NCI-H187 treated with DMSO at 0.1 percent for 48 hours (cell line): ENCODE results near the gene TIAM1.

Experiments used
- DNase-seq: peaks from one replicate; lab custom pipeline; 2025; lab: John Stamatoyannopoulos, UW

TIAM1 gene

GRCh38 chr21:31332525-31332924 is 11.5 kb downstream of the TIAM1 start:
- DNase-seq = no peak

DNA sequence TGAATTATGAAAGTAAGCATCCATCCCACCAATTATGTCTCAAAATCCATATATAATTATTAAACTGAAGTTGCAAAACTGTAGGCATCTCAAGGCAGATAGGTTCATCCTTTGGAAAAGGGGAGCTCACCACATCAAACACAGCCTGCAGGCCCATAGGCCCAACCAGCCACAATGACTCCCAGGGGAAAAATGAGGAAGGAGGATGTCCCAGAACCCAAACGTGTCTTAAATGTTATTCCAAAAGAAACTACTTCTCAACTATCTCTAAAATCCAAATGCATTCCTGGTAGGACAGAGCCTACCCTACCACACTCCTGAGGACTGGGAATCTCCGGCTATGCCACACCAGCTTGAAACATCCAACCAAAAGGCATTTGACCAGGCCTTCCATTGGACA is 12.8 kb downstream of the TIAM1 start:
- DNase-seq = no peak

GRCh38 chr21:31330144-31330483 is 13.9 kb downstream of the TIAM1 start:
- no peak for DNase-seq

DNA sequence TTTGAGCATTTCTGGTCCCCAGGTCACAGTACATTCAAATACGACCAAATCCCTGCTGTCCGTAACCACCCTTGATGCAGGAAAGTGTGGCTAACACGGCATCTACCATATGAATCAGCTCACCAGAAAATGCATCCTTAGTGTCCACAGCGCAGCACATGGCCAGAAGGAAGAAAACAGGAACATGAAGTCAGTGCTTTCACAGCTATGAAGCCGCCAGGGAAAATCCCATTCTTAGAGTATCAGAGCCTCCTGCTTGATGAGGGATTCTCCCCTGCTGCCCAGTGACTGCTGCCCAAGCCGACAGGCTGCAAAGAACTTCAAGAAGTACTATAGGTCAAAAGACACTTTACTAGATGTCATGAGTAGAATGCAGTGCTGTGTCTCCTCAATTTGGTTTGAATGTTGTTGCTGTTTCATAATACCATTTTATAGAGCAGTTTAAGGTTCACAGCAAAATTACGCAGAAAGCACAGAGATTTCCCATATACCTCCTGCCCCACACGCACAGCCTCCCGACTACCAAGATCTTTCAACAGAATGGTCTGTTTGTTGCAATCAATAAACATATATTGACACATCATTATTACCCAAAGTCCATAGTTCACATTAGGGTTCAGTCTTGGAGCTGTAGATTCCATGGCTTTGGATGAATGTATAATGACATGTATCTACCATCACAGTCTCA is 14.5 kb downstream of the TIAM1 start:
- DNase-seq = no peak

GRCh38 chr21:31326522-31327242 is 17.4 kb downstream of the TIAM1 start:
- no peak for DNase-seq

DNA sequence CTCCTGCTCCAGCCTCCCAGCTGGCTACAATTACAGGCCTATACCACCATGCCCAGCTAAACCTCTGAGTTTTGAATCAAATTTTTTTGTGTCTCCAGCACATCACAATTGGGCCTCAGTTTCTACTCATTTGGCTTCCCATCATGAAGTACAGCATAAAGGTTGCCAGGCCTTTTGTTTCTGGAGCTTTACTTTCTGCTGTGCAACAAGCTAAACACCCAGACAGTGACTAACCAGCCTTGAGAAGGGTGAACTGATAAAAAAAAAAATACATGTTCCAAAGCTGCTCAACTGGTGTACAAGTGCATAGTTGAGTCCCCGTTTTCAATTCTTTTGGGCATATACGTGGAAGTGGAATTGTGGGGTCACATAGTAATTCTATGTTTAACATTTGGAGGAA is 25.1 kb downstream of the TIAM1 start:
- DNase-seq = no peak

- no peak for DNase-seq
Measured at GRCh38 chr21:31317688-31318087, 26.4 kb downstream of the TIAM1 start.

GRCh38 chr21:31316488-31317169 is 27.4 kb downstream of the TIAM1 start:
- DNase-seq = no peak

DNA sequence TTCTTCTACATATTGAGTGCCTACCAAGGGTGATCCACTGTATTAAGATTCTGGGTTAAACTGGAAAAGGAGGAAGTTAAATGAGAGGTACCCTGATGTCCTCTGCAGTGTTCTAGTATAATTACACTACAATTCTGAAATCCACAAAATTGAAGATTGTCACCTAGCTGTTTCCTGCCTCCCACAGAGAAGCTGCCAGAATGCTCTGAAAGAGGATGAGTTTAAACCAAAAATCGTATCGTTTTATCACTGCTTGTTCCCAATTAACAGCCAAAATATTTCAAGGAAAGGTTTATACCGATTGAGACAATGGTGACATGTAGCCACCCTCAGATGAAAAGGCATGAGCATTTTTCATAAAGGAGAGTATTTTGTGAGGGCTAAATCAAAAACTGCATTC is 28.0 kb downstream of the TIAM1 start:
- no peak for DNase-seq

- no peak for DNase-seq
Measured at GRCh38 chr21:31310750-31311149, 33.3 kb downstream of the TIAM1 start.

GRCh38 chr21:31308584-31308983 is 35.5 kb downstream of the TIAM1 start:
- no peak for DNase-seq

- no peak for DNase-seq
Measured at GRCh38 chr21:31305888-31306287, 38.2 kb downstream of the TIAM1 start.

- no peak for DNase-seq
Measured at GRCh38 chr21:31299291-31300147, 44.5 kb downstream of the TIAM1 start.

DNA sequence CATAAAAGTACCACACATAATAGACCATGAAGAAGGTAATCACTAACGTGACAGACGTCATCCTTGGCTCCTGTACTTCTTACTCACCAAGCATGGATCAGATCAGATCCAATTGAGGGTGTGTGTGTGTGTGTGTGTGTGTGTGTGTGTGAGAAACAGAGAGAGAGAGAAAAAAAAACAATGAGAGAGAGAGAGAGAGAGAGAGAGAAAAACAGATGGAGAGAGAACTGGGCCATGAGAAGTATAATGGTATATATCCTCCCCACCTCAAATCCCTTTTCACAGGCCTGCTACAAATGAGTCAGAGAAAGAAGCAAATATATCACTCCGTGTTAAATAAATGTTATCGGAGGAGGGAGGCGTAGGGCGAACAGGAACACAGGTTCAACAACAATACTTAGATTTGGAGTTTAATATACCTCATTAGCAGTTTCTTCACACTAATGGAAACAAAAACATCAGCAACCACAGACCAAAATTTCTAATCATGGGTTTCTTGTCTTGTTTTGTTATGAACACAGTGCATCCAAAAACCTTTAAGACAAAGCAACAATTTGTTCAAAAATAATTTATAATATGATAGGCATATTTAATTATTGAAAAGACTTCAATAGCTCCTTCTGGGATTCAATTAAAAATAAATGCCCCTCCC is 45.3 kb downstream of the TIAM1 start:
- no peak for DNase-seq

GRCh38 chr21:31297806-31298205 is 46.3 kb downstream of the TIAM1 start:
- DNase-seq = no peak

GRCh38 chr21:31295676-31296075 is 48.4 kb downstream of the TIAM1 start:
- no peak for DNase-seq

DNA sequence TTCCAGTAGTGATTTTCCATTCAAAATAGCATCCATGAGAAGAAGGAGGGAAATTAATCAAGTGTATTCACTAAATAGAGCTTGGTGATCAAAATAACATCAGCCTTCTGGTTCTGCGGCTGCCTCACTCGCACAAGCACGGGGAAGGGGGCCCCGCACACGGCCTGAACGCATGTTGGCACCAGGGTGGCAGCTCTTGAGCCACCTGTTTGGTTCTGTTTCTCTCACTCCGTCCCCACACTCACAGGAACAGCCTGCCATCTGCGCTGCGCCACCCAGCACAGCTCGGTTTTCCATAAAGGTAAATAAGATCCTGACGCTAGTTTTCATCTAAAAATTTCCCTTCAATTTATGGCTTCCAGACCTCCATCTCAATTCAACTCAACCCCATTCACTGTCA is 49.4 kb downstream of the TIAM1 start:
- DNase-seq = no peak

GRCh38 chr21:31293986-31294385 is 50.1 kb downstream of the TIAM1 start:
- no peak for DNase-seq

DNA sequence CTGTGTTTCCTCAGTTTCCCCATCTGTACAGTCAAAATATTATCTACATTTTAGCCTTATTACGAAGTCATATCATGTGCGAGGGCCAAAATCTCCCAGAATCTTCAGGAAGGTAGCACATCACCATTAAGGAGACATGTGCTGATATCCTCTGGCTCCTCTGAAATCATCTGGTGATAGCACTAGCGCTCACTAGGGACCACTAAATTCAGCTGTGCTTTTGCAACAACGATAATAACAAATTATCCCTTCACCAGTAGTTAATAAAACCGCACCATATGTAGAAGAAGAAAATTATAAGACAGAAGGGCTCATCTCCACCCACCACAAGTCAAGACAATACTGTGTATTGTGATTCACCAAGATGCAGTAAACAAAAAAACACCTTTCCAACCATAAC is 53.3 kb downstream of the TIAM1 start:
- DNase-seq = no peak

DNA sequence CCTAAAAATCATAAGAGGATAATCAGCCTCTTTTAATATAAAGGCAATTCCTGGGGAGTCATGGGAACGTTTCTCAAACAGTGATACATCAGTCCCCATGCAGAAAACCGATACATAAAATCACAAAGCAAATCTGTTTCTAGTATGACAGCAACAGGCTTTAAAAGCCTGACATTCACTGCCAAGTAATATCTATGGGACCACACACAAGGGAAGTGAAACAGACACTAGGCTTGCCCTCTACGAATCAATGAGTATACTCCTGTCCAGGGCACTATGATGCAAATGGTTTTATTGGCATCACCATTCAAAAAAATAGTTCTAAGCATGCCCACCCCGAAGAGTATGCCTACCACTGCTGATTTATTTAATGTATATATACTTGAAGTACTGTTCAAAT is 54.4 kb downstream of the TIAM1 start:
- no peak for DNase-seq

DNA sequence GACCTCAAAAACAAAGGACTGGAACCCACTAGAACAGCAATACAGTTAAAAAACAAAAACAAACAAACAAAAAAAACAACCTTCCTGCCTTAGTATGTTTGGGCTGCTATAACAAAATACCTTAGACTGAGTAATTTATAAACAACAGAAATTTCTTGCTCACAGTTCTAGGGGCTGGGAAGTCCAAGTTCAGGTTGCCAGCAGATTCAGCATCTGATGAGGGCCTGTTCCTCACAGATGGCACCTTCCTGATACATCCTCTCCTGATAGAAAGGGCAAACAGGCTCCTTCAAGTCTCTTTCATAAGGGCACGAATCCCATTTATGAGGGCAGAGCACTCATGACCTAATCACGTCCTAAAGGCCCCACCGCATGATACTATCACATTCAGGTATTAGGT is 55.9 kb downstream of the TIAM1 start:
- DNase-seq = no peak

DNA sequence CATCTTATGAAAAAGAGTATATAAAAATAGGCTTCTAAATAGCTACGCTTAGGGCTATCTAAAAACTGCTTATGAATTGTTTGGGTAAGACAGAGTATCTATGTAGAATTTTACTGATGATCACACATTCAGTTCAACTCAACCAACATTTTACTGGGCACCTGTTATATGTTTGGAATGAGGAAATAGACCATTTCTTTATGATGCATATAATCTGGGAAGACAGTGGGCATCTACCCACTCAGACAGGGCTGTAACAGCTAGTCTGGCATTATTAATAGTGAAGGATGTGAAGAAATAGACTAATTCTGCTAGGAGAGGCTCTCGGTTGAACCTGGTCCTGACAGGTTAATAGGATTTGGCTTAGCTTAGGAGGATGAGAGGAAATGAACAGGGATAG is 56.9 kb downstream of the TIAM1 start:
- no peak for DNase-seq
